GM18505 (cell line): ENCODE results near the gene HDAC11.
"Not testable (repeated sequence)": the region's sequence is repeated elsewhere in the genome, so short reads cannot be mapped to it uniquely, and the experiment has no call there.

Experiments
- ATAC-seq: cut with Tn5 transposase; IDR thresholded peaks from one replicate; pipeline ENCODE4 v1.9.1; 2021; ENCODE audit not compliant: unreplicated experiment
- POLR2A ChIP-seq: IDR thresholded peaks from 4 replicates; pipeline ENCODE4 v1.6.1; 2011; ENCODE audit warnings: borderline replicate concordance; ENCODE audit not compliant: insufficient read depth, insufficient read length; ENCODE audit errors: extremely low read depth

The HDAC11 gene

GRCh38 chr3:13513913-13514517 lies 33.9 kb downstream of the HDAC11 start:
- no peak for TF ChIP-seq POLR2A
- ATAC-seq, result no peak

GRCh38 chr3:13514639-13515435 lies 34.7 kb downstream of the HDAC11 start:
- ATAC-seq, result no peak
- no peak for TF ChIP-seq POLR2A

GRCh38 chr3:13515786-13516759 lies 36.0 kb downstream of the HDAC11 start:
- no peak for TF ChIP-seq POLR2A

GRCh38 chr3:13516760-13517135 lies 36.6 kb downstream of the HDAC11 start:
- ATAC-seq, result no peak
- TF ChIP-seq POLR2A, result no peak

More at GRCh38 chr3:13515786-13516759, 36.0 kb downstream of the HDAC11 start:
- no peak for ATAC-seq

GRCh38 chr3:13517253-13517977 lies 37.3 kb downstream of the HDAC11 start:
- ATAC-seq, result no peak
- no peak for TF ChIP-seq POLR2A

GRCh38 chr3:13518516-13518953 lies 38.4 kb downstream of the HDAC11 start:
- ATAC-seq, result no peak
- TF ChIP-seq POLR2A, result no peak

- TF ChIP-seq POLR2A, result no peak
- no peak for ATAC-seq
These were observed 39.1 kb downstream of the HDAC11 start for GRCh38 chr3:13519006-13519791.

GRCh38 chr3:13520326-13520880 lies 40.3 kb downstream of the HDAC11 start:
- ATAC-seq, result no peak
- TF ChIP-seq POLR2A, result no peak

GRCh38 chr3:13521309-13521708 lies 41.2 kb downstream of the HDAC11 start:
- no peak for ATAC-seq
- no peak for TF ChIP-seq POLR2A

- ATAC-seq, result not testable (repeated sequence)
These were observed 41.6 kb downstream of the HDAC11 start for GRCh38 chr3:13521749-13522148.

- TF ChIP-seq POLR2A, result no peak
- no peak for ATAC-seq
These were observed 42.1 kb downstream of the HDAC11 start for GRCh38 chr3:13522236-13522635.
